K562 treated with DMSO at 1 percent for 4 hours (cell line): Measurements from ENCODE around the gene ZNF181. TPM values are rescaled to one million over a fixed set of nuclear protein-coding genes. Genes with fewer than 3 reads are reported as not detected.

ENCODE experiments used
- total RNA-seq: library from RNA; unstranded; fragments of 300-600 nt; gene quantifications from 2 replicates; pipeline ENCODE4 v1.2.3, GENCODE V29; 2022; ENCODE audit not compliant: insufficient read depth

Gene ZNF181
- 12.5 and 14.2 TPM in 2 replicates for total RNA-seq

GRCh38 chr19:34733746-34734536 is at the start of gene ZNF181:
TSS of gene ZNF181 (plus strand) at chr19:34734243. CDS start at chr19:34735038, 795 bp downstream.

GRCh38 chr19:34772697-34773554 is 38.9 kb downstream of the ZNF181 start, which contains the start of gene ZNF599:
TSS of gene ZNF599 (minus strand) at chr19:34773215. CDS start at chr19:34772841, 374 bp downstream.

Other genes starting within 250 kb of the ZNF181 start
- not detected in 2 replicates for gene SCGB2B2, start 57.1 kb upstream of the ZNF181 start, total RNA-seq
- gene ZNF302, start 56.6 kb upstream of the ZNF181 start, total RNA-seq, result 0.38 and 1.3 TPM in 2 replicates
- 6.2 and 6.5 TPM in 2 replicates for gene ZNF599, start 39.0 kb downstream of the ZNF181 start, total RNA-seq
- gene ZNF30, start 192.7 kb downstream of the ZNF181 start, total RNA-seq, result 8.5 and 17.1 TPM in 2 replicates
- gene ZNF792, start 230.0 kb downstream of the ZNF181 start, total RNA-seq, result 2.9 and 3.1 TPM in 2 replicates